ENCODE results near the gene CD9. TPM values are rescaled to one million over a fixed set of nuclear protein-coding genes. Genes with fewer than 3 reads are reported as not detected.

The CD9 gene
- total RNA-seq, 1 donor from 2014 or later, result 35.6 TPM

- H3K27ac Mint-ChIP-seq, result no peak overlapping the region
- H3K4me3 Mint-ChIP-seq, result no peak overlapping the region
- intact Hi-C loops (cut with micrococcal nuclease), result no loop called here
- DNase-seq, result no peak
- H3K27me3 Mint-ChIP-seq, result no peaks in the 10 kb centered on the region
- peaks cover 3% of the 10 kb centered on the region for H3K36me3 Mint-ChIP-seq (ENCODE audit: low read depth)
- H3K4me1 Mint-ChIP-seq, result peaks cover 21% of the 10 kb centered on the region
- no peaks in the 10 kb centered on the region for H3K9me3 Mint-ChIP-seq
Observed at GRCh38 chr12:6226679-6227051, 26.5 kb downstream of the CD9 start.

- intact Hi-C loops (cut with micrococcal nuclease), result loop anchor here (1.0 kb wide), 1 partner anchor 12 kb away; no protein-coding TSS in a partner anchor
- no peaks in the 10 kb centered on the region for H3K9me3 Mint-ChIP-seq
- no peak overlapping the region for H3K27ac Mint-ChIP-seq
- no peak for DNase-seq
- no peak overlapping the region for H3K4me3 Mint-ChIP-seq
- peaks cover 25% of the 10 kb centered on the region for H3K4me1 Mint-ChIP-seq
- H3K36me3 Mint-ChIP-seq (ENCODE audit: low read depth), result peaks cover 3% of the 10 kb centered on the region
- H3K27me3 Mint-ChIP-seq, result no peaks in the 10 kb centered on the region
Observed at GRCh38 chr12:6228535-6229223, 28.5 kb downstream of the CD9 start.

- peak; percentile 59 for DNase-seq
- Mint-ChIP-seq H3K36me3 (ENCODE audit: low read depth) (peaks cover 3% of the 10 kb centered on the region), H3K9me3 (no peaks in the 10 kb centered on the region), H3K27me3 (peaks cover 1% of the 10 kb centered on the region), H3K4me1 (peaks cover 26% of the 10 kb centered on the region), H3K27ac (peak overlapping the region; percentile 75), H3K4me3 (no peak overlapping the region)
- intact Hi-C loops (cut with micrococcal nuclease), result loop anchor here (1.0 to 5.0 kb wide), 4 partner anchors 13 to 49 kb away; no protein-coding TSS in a partner anchor
Observed at GRCh38 chr12:6229224-6230218, 29.3 kb downstream of the CD9 start.

- Mint-ChIP-seq H3K27ac (peak overlapping the region; percentile 95), H3K4me1 (peaks cover 26% of the 10 kb centered on the region), H3K4me3 (peak overlapping the region; percentile 66), H3K9me3 (no peaks in the 10 kb centered on the region), H3K27me3 (peaks cover 1% of the 10 kb centered on the region), H3K36me3 (ENCODE audit: low read depth) (peaks cover 3% of the 10 kb centered on the region)
- intact Hi-C loops (cut with micrococcal nuclease), result loop anchor here (2.0 to 5.0 kb wide), 3 partner anchors 32 to 48 kb away; no protein-coding TSS in a partner anchor
- peak; percentile 93 for DNase-seq
Observed at GRCh38 chr12:6230321-6231110, 30.3 kb downstream of the CD9 start.

- peaks cover 3% of the 10 kb centered on the region for H3K36me3 Mint-ChIP-seq (ENCODE audit: low read depth)
- no peak overlapping the region for H3K27ac Mint-ChIP-seq
- DNase-seq, result peak; percentile 64
- no peak overlapping the region for H3K4me3 Mint-ChIP-seq
- H3K27me3 Mint-ChIP-seq, result peaks cover 1% of the 10 kb centered on the region
- H3K4me1 Mint-ChIP-seq, result peaks cover 24% of the 10 kb centered on the region
- H3K9me3 Mint-ChIP-seq, result no peaks in the 10 kb centered on the region
- intact Hi-C loops (cut with micrococcal nuclease), result loop anchor here (2.0 to 5.0 kb wide), 3 partner anchors 33 to 47 kb away; no protein-coding TSS in a partner anchor
Observed at GRCh38 chr12:6231359-6232268, 31.4 kb downstream of the CD9 start.

- intact Hi-C loops (cut with micrococcal nuclease), result loop anchor here (5.0 kb wide), 1 partner anchor 34 kb away; no protein-coding TSS in a partner anchor
- no peaks in the 10 kb centered on the region for H3K9me3 Mint-ChIP-seq
- peak overlapping the region; percentile 17 for H3K27ac Mint-ChIP-seq
Observed at GRCh38 chr12:6233121-6233971, 33.1 kb downstream of the CD9 start.

GRCh38 chr12:6234214-6234613 is 34.0 kb downstream of the CD9 start:
- Mint-ChIP-seq H3K4me1 (peaks cover 24% of the 10 kb centered on the region), H3K4me3 (no peak overlapping the region), H3K27me3 (peaks cover 3% of the 10 kb centered on the region), H3K27ac (no peak overlapping the region), H3K9me3 (no peaks in the 10 kb centered on the region), H3K36me3 (ENCODE audit: low read depth) (peaks cover 7% of the 10 kb centered on the region)
- intact Hi-C loops (cut with micrococcal nuclease), result loop anchor here (5.0 kb wide), 1 partner anchor 33 kb away; no protein-coding TSS in a partner anchor
- DNase-seq, result no peak

More at GRCh38 chr12:6233121-6233971, 33.1 kb downstream of the CD9 start:
- Mint-ChIP-seq H3K4me1 (peaks cover 24% of the 10 kb centered on the region), H3K36me3 (ENCODE audit: low read depth) (peaks cover 7% of the 10 kb centered on the region), H3K27me3 (peaks cover 3% of the 10 kb centered on the region), H3K4me3 (no peak overlapping the region)
- DNase-seq, result no peak

- no peak for DNase-seq
- Mint-ChIP-seq H3K4me1 (peaks cover 21% of the 10 kb centered on the region), H3K27ac (no peak overlapping the region), H3K9me3 (no peaks in the 10 kb centered on the region), H3K27me3 (peaks cover 3% of the 10 kb centered on the region), H3K36me3 (ENCODE audit: low read depth) (peaks cover 7% of the 10 kb centered on the region), H3K4me3 (no peak overlapping the region)
- intact Hi-C loops (cut with micrococcal nuclease), result loop anchor here (5.0 kb wide), 1 partner anchor 32 kb away; no protein-coding TSS in a partner anchor
Observed at GRCh38 chr12:6234906-6235305, 34.7 kb downstream of the CD9 start.

GRCh38 chr12:6235499-6235898 is 35.3 kb downstream of the CD9 start:
- Mint-ChIP-seq H3K9me3 (no peaks in the 10 kb centered on the region), H3K4me3 (no peak overlapping the region), H3K27ac (no peak overlapping the region), H3K27me3 (peaks cover 3% of the 10 kb centered on the region), H3K4me1 (peaks cover 16% of the 10 kb centered on the region), H3K36me3 (ENCODE audit: low read depth) (peaks cover 5% of the 10 kb centered on the region)
- intact Hi-C loops (cut with micrococcal nuclease), result no loop called here
- DNase-seq, result no peak

- Mint-ChIP-seq H3K36me3 (ENCODE audit: low read depth) (peaks cover 4% of the 10 kb centered on the region), H3K4me3 (no peak overlapping the region), H3K9me3 (no peaks in the 10 kb centered on the region), H3K27ac (no peak overlapping the region), H3K4me1 (peaks cover 10% of the 10 kb centered on the region), H3K27me3 (peaks cover 3% of the 10 kb centered on the region)
- intact Hi-C loops (cut with micrococcal nuclease), result no loop called here
- DNase-seq, result no peak
Observed at GRCh38 chr12:6235906-6236640, 35.9 kb downstream of the CD9 start.

- Mint-ChIP-seq H3K4me1 (peaks cover 5% of the 10 kb centered on the region), H3K27me3 (peaks cover 3% of the 10 kb centered on the region), H3K27ac (no peak overlapping the region), H3K4me3 (no peak overlapping the region), H3K9me3 (no peaks in the 10 kb centered on the region), H3K36me3 (ENCODE audit: low read depth) (peaks cover 4% of the 10 kb centered on the region)
- intact Hi-C loops (cut with micrococcal nuclease), result no loop called here
- DNase-seq, result no peak
Observed at GRCh38 chr12:6236641-6236940, 36.4 kb downstream of the CD9 start.

All from activated CD4-positive, alpha-beta T cell treated with anti-CD3 and anti-CD28 coated beads, Interleukin-2, amount 10 ng/mL, durations not matched to agents 24 days and 14 days (primary cell).